ENCODE results near the gene GAL3ST3.

GRCh38 chr11:66068923-66069714, 20.2 kb upstream of the GAL3ST3 start:
- TF ChIP-seq CTCF (IDR thresholded peaks at IDR 0.05; ENCODE audit: poor library complexity), result no peak
- no peak for TF ChIP-seq EZH2 (IDR thresholded peaks at IDR 0.05; ENCODE audit: borderline replicate concordance)
